Superior temporal gyrus (tissue), 1 donor: ENCODE results near the gene SCTR.

Experiments
- DNase-seq: peaks from one replicate; pipeline ENCODE4 v3.0.0-alpha.2; 2016; ENCODE audit errors: extremely low spot score

The SCTR gene

GRCh38 chr2:119474371-119475224 is 49.7 kb downstream of the SCTR start:
- no peak for DNase-seq

GRCh38 chr2:119473621-119474370 is 50.5 kb downstream of the SCTR start:
- no peak for DNase-seq

GRCh38 chr2:119472749-119473148 is 51.5 kb downstream of the SCTR start:
- no peak for DNase-seq

- no peak for DNase-seq
Observed at GRCh38 chr2:119469661-119470297, 54.5 kb downstream of the SCTR start.

- DNase-seq, result no peak
Observed at GRCh38 chr2:119469131-119469530, 55.2 kb downstream of the SCTR start.

GRCh38 chr2:119468154-119468955 is 55.9 kb downstream of the SCTR start:
- no peak for DNase-seq

GRCh38 chr2:119466373-119466772 is 57.9 kb downstream of the SCTR start:
- DNase-seq, result no peak

GRCh38 chr2:119465687-119466086 is 58.6 kb downstream of the SCTR start:
- DNase-seq, result no peak

GRCh38 chr2:119464981-119465380 is 59.3 kb downstream of the SCTR start:
- DNase-seq, result no peak

- no peak for DNase-seq
Observed at GRCh38 chr2:119463990-119464389, 60.3 kb downstream of the SCTR start.

GRCh38 chr2:119463136-119463535 is 61.1 kb downstream of the SCTR start:
- DNase-seq, result no peak

- DNase-seq, result no peak
Observed at GRCh38 chr2:119462574-119462973, 61.7 kb downstream of the SCTR start.

- no peak for DNase-seq
Observed at GRCh38 chr2:119461811-119462210, 62.5 kb downstream of the SCTR start.

- DNase-seq, result no peak
Observed at GRCh38 chr2:119460076-119460475, 64.2 kb downstream of the SCTR start.

GRCh38 chr2:119455066-119455718 is 69.1 kb downstream of the SCTR start:
- DNase-seq, result no peak

- DNase-seq, result no peak
Observed at GRCh38 chr2:119453972-119454593, 70.2 kb downstream of the SCTR start.

GRCh38 chr2:119451336-119452050 is 72.8 kb downstream of the SCTR start:
- no peak for DNase-seq

GRCh38 chr2:119449521-119449920 is 74.8 kb downstream of the SCTR start:
- no peak for DNase-seq

GRCh38 chr2:119448427-119449141 is 75.7 kb downstream of the SCTR start:
- no peak for DNase-seq
